Keratinocyte (primary cell): ENCODE measurements around the gene IFT25. TPM values are rescaled to one million over a fixed set of nuclear protein-coding genes. Genes with fewer than 3 reads are reported as not detected.
"Not testable (repeated sequence)": the region's sequence is repeated elsewhere in the genome, so short reads cannot be mapped to it uniquely, and the experiment has no call there.

Source experiments
- DNase-seq: peaks from one replicate; pipeline ENCODE4 v3.0.0-alpha.2; 2011; ENCODE audit warnings: low read depth, missing footprints, low spot score
- FAIRE-seq: peaks from 2 replicates; lab custom pipeline; 2011; peaks lifted over from hg19 to GRCh38; lab: Jason Lieb, UNC
- H2AFZ ChIP-seq: 2 replicates; pipeline ENCODE4 v1.6.0; 2012; ENCODE audit warnings: low read length, control low read depth, inconsistent platforms; ENCODE audit not compliant: control insufficient read depth
- H3K27ac ChIP-seq: 2 replicates; pipeline ENCODE4 v1.5.1; 2011; ENCODE audit warnings: low read length; ENCODE audit not compliant: control insufficient read depth, insufficient read depth
- H3K27me3 ChIP-seq: 3 replicates; pipeline ENCODE4 v1.6.0; 2011; ENCODE audit warnings: low read length; ENCODE audit not compliant: control insufficient read depth, insufficient read depth; ENCODE audit errors: extremely low read depth
- H3K36me3 ChIP-seq, 2 experiments: 2 replicates in 1 of 2; 3 replicates in 1 of 2; pipeline ENCODE4 v1.5.1; 2011; ENCODE audit warnings: low read length in 2 of 2, mild to moderate bottlenecking in 1 of 2; ENCODE audit not compliant: control insufficient read depth in 2 of 2, insufficient read depth in 2 of 2; ENCODE audit errors: extremely low read depth in 1 of 2
- H3K4me1 ChIP-seq: 3 replicates; pipeline ENCODE4 v1.5.1; 2011; ENCODE audit warnings: low read length; ENCODE audit not compliant: control insufficient read depth, insufficient read depth; ENCODE audit errors: extremely low read depth
- H3K4me2 ChIP-seq: 3 replicates; pipeline ENCODE4 v1.6.0; 2011; ENCODE audit warnings: low read depth, low read length; ENCODE audit not compliant: control insufficient read depth, insufficient read depth; ENCODE audit errors: extremely low read depth
- H3K4me3 ChIP-seq, 3 experiments: fragments of 200-600 bp in 1 of 3; sonication (generic) in 1 of 3; 2 replicates in 2 of 3; 3 replicates in 1 of 3; pipeline ENCODE4 v1.5.1; 2011 to 2016; ENCODE audit warnings: low read length in 3 of 3, mild to moderate bottlenecking in 3 of 3, control low read depth in 2 of 3, inconsistent platforms in 1 of 3, low read depth in 1 of 3, mixed read lengths in 1 of 3, mixed run types in 1 of 3, moderate library complexity in 1 of 3; ENCODE audit not compliant: control insufficient read depth in 2 of 3, insufficient read depth in 2 of 3; ENCODE audit errors: extremely low read depth in 1 of 3
- H3K79me2 ChIP-seq: 2 replicates; pipeline ENCODE4 v1.6.0; 2012; ENCODE audit warnings: low read length; ENCODE audit not compliant: control insufficient read depth, insufficient read depth
- H3K9ac ChIP-seq: 3 replicates; pipeline ENCODE4 v1.6.0; 2011; ENCODE audit warnings: low read length; ENCODE audit not compliant: control insufficient read depth, insufficient read depth; ENCODE audit errors: extremely low read depth
- H3K9me1 ChIP-seq: 3 replicates; pipeline ENCODE4 v1.6.0; 2011; ENCODE audit warnings: low read length; ENCODE audit not compliant: control insufficient read depth, insufficient read depth; ENCODE audit errors: extremely low read depth
- H3K9me3 ChIP-seq: 2 replicates; pipeline ENCODE4 v1.5.1; 2012; ENCODE audit warnings: low read depth, low read length; ENCODE audit not compliant: control insufficient read depth
- H4K20me1 ChIP-seq: 3 replicates; pipeline ENCODE4 v1.6.0; 2011; ENCODE audit warnings: low read length; ENCODE audit not compliant: control insufficient read depth, insufficient read depth; ENCODE audit errors: extremely low read depth
- EZH2 ChIP-seq: IDR thresholded peaks from one replicate; pipeline ENCODE4 v1.6.1; 2012; ENCODE audit warnings: inconsistent platforms, mild to moderate bottlenecking, low read length, moderate library complexity
- dilution Hi-C: fragments of 300-500 bp; cut with MboI; formaldehyde crosslinking; loops from one replicate; pipeline ENCODE4 v1.7.0; 2020; ENCODE audit warnings: low sequenced_read_pairs; ENCODE audit not compliant: extremely low pct_ligation_motif_present
- polyA plus RNA-seq, 5 experiments: library from polyadenylated mRNA; depleted of rRNA in 3 of 5; stranded (reverse) in 3 of 5; stranded (forward) in 1 of 5; unstranded in 1 of 5; fragments of >200 nt; gene quantifications; 1 replicate in 1 of 5; 2 replicates in 3 of 5; 3 replicates in 1 of 5; pipeline versions ENCODE4 v1.2.1 to v1.2.3, GENCODE V29; 2011 to 2012; ENCODE audit warnings: missing spikeins in 2 of 5, low read depth in 1 of 5, low replicate concordance in 1 of 5
- TF ChIP-seq, protein P1 (sequence below), 3 experiments: IDR thresholded peaks in 1 of 3; conservative IDR thresholded peaks in 1 of 3; optimal IDR thresholded peaks in 1 of 3; 2 replicates in 2 of 3; 3 replicates in 1 of 3; pipeline versions ENCODE3 to v1.5.1; 2011; ENCODE audit warnings: low read length in 3 of 3, mild to moderate bottlenecking in 3 of 3, moderate library complexity in 2 of 3, control low read depth in 1 of 3, inconsistent platforms in 1 of 3; ENCODE audit not compliant: insufficient read depth in 2 of 3; ENCODE audit errors: extremely low read depth in 1 of 3

Gene IFT25
- polyA plus RNA-seq, 1 donor (not counting 4 experiments of a cell fraction or from before 2014, with no cell fraction given): 64.3 TPM

DNA sequence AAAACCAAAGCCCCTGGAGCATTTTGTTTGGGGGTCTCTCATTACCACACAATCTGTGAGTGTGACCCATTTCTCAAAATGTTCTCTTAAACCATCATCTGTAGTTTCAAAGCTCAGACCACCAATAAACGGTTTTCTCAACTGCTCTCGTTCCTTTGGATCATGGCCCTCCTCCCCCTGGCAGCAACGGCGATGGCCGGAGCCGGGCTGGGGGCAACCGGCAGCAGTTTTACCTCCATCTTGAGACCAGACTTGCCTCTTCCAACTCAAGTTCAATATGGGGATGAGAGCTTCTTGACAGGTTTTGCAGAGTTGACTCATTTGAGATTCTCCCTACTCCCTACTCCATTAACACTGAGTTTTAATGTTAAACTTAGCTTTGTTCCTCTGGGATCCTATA, 30.4 kb upstream of the IFT25 start:
- H3K4me1 ChIP-seq: no peaks in the 10 kb centered on the region
- peaks cover 0 to 4% of the 10 kb centered on the region in 2 experiments for H3K36me3 ChIP-seq
- DNase-seq: no peak
- H2AFZ ChIP-seq: no peak overlapping the region
- H3K9me1 ChIP-seq: no peaks in the 10 kb centered on the region
- no peaks in the 10 kb centered on the region for H3K79me2 ChIP-seq
- no peak for FAIRE-seq
- H3K4me2 ChIP-seq: no peak overlapping the region
- H3K4me3 ChIP-seq: no peak overlapping the region
- H3K27me3 ChIP-seq: no peaks in the 10 kb centered on the region
- H3K27ac ChIP-seq: no peak overlapping the region
- H4K20me1 ChIP-seq: no peaks in the 10 kb centered on the region
- no peak overlapping the region for H3K9ac ChIP-seq
- TF ChIP-seq, protein P1, sequence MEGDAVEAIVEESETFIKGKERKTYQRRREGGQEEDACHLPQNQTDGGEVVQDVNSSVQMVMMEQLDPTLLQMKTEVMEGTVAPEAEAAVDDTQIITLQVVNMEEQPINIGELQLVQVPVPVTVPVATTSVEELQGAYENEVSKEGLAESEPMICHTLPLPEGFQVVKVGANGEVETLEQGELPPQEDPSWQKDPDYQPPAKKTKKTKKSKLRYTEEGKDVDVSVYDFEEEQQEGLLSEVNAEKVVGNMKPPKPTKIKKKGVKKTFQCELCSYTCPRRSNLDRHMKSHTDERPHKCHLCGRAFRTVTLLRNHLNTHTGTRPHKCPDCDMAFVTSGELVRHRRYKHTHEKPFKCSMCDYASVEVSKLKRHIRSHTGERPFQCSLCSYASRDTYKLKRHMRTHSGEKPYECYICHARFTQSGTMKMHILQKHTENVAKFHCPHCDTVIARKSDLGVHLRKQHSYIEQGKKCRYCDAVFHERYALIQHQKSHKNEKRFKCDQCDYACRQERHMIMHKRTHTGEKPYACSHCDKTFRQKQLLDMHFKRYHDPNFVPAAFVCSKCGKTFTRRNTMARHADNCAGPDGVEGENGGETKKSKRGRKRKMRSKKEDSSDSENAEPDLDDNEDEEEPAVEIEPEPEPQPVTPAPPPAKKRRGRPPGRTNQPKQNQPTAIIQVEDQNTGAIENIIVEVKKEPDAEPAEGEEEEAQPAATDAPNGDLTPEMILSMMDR (optimal IDR thresholded peaks at IDR 0.05 in 1 of 3, IDR thresholded peaks at IDR 0.05 in 1 of 3, conservative IDR thresholded peaks at IDR 0.05 in 1 of 3; ENCODE audit: extremely low read depth in 1 of 3, insufficient read depth in 2 of 3, low read length in 3 of 3): no peak
- no peak for TF ChIP-seq EZH2
- dilution Hi-C loops: no loop called here
- H3K9me3 ChIP-seq: no peaks in the 10 kb centered on the region

DNA sequence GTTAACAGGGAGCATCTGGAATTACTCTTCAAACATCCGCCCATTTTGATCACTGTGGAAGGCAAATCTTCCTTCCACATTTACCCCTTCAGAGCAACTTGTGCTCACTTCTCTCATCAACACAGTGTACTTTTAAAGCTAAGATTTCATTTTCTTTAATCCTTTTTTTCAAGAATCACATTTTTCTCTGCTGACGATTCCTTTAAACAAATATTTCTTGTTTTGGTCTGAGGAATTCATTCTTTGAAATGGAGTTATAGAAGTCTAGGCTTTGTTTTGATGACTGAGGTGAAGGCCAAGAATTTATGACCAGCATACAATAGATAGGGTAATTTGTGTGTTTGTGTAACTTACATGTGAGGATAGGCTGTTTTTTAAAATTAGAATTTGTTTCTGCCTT, 26.2 kb upstream of the IFT25 start:
- Histone ChIP-seq H3K36me3 (peaks cover 9 to 14% of the 10 kb centered on the region in 2 experiments), H3K4me2 (no peak overlapping the region), H3K79me2 (no peaks in the 10 kb centered on the region), H3K9ac (no peak overlapping the region), H3K4me3 (no peak overlapping the region), H3K27ac (no peak overlapping the region), H3K4me1 (no peaks in the 10 kb centered on the region), H4K20me1 (no peaks in the 10 kb centered on the region), H3K9me1 (no peaks in the 10 kb centered on the region), H3K27me3 (no peaks in the 10 kb centered on the region), H2AFZ (no peak overlapping the region), H3K9me3 (no peaks in the 10 kb centered on the region)
- TF ChIP-seq EZH2: no peak
- TF ChIP-seq, protein P1 (optimal IDR thresholded peaks at IDR 0.05 in 1 of 3, IDR thresholded peaks at IDR 0.05 in 1 of 3, conservative IDR thresholded peaks at IDR 0.05 in 1 of 3; ENCODE audit: extremely low read depth in 1 of 3, insufficient read depth in 2 of 3, low read length in 3 of 3): no peak
- dilution Hi-C loops: no loop called here
- DNase-seq (no peak), FAIRE-seq (no peak)

DNA sequence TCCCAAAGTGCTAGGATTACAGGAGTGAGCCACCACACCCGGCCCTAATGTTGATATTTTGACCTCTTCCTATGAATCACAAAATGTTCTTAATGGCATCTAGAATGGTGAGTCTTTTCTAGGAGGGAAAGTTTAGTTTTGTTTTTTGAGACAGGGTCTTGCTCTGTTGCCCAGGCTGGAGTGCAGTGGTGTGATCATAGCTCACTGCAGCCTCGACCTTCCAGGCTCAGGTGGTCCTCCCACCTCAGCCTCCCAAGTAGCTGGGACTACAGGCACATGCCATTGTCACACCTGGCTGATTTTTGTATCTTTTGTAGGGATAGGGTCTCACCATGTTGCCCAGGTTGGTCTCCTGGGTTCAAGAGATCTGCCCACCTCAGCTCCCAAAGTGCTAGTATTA, 23.8 kb upstream of the IFT25 start:
- not testable (repeated sequence) for H3K27ac ChIP-seq, H3K4me2 ChIP-seq
- H3K36me3 ChIP-seq: peaks cover 17 to 19% of the 10 kb centered on the region in 2 experiments

More for the DNA sequence above, 23.8 kb upstream of the IFT25 start:
- H3K79me2 ChIP-seq, H3K4me3 ChIP-seq, H3K9ac ChIP-seq, H3K27me3 ChIP-seq, FAIRE-seq, H3K9me1 ChIP-seq, dilution Hi-C loops, H3K9me3 ChIP-seq, H3K4me1 ChIP-seq, H4K20me1 ChIP-seq, H2AFZ ChIP-seq, DNase-seq: not testable (repeated sequence)
